ENCODE measurements around the gene EARS2. TPM values are rescaled to one million over a fixed set of nuclear protein-coding genes. Genes with fewer than 3 reads are reported as not detected.

The EARS2 gene
- total RNA-seq = 50.4 TPM

GRCh38 chr16:23556881-23557778, at the start of gene EARS2, which contains the start of gene UBFD1:
TSS of gene EARS2 (minus strand) at chr16:23557350. CDS start at chr16:23557343, 7 bp downstream.
TSS of gene UBFD1 (plus strand) at chr16:23557727. CDS start at chr16:23557743, 16 bp downstream.

GRCh38 chr16:23595951-23596720, 39.0 kb upstream of the EARS2 start, which contains the start of gene NDUFAB1:
TSS of gene NDUFAB1 (minus strand) at chr16:23596316. CDS start at chr16:23596290, 26 bp downstream.

GRCh38 chr16:23510164-23510914, 46.8 kb downstream of the EARS2 start, which contains the start of gene GGA2:
TSS of gene GGA2 (minus strand) at chr16:23510494. CDS start at chr16:23510411, 83 bp downstream.

Other genes with a start within 250 kb of the EARS2 start
- gene COG7, start 104.2 kb downstream of the EARS2 start, total RNA-seq = 28.2 TPM
- 58.2 TPM for gene GGA2, start 46.9 kb downstream of the EARS2 start, total RNA-seq
- 63.5 TPM for gene UBFD1, start 377 bp upstream of the EARS2 start, total RNA-seq
- gene NDUFAB1, start 39.0 kb upstream of the EARS2 start, total RNA-seq = 57.6 TPM
- 15.0 TPM for gene PALB2, start 84.0 kb upstream of the EARS2 start, total RNA-seq
- 93.0 TPM for gene DCTN5, start 84.1 kb upstream of the EARS2 start, total RNA-seq
- gene PLK1, start 121.5 kb upstream of the EARS2 start, total RNA-seq = 5.9 TPM
- gene ERN2, start 155.9 kb upstream of the EARS2 start, total RNA-seq = not detected
- gene CHP2, start 197.7 kb upstream of the EARS2 start, total RNA-seq = 0.31 TPM

All from parietal lobe (tissue), 1 donor.